NCI-H510A (cell line): ENCODE measurements around the gene EPOP.

Experiments used
- DNase-seq: peaks from one replicate; lab custom pipeline; 2025; lab: John Stamatoyannopoulos, UW

Gene EPOP

DNA sequence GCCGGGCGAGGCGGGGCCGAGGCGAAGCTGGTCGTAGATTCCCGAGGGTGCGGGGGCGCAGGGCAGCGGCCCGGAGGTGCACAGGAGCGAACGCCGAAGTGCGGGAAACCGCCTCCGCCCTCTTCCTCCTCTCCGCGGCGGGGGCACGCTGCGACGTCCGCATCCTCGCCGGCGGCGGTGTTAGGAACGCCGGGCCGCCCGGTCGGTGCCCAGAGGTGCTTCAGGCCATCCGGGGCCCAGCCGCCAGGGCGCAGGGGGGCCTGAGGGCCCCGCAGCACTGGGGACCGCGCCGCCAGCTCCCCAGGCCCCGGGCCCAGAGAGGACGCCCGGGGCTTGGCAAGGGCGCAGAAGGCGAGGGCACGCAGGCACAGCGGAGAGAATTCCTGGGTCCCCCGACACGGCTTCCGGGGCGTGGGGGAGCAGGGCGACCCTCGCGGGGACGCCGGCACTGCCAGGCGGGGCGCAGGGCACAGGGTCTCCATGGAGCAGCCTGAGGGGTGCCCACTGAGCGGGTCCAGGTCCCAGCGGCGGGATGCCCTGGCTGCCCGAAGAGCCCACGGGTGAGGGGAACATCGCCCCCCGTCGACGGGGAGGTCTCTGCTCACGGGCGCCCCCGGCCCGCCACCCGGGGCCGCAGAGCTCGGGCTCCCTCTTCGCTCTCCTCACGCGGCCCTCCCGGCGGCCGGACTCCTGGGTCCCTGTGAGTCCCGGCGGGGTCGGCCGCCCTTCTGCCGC lies 576 bp downstream of the EPOP start:
- DNase-seq = peak; percentile 14

DNA sequence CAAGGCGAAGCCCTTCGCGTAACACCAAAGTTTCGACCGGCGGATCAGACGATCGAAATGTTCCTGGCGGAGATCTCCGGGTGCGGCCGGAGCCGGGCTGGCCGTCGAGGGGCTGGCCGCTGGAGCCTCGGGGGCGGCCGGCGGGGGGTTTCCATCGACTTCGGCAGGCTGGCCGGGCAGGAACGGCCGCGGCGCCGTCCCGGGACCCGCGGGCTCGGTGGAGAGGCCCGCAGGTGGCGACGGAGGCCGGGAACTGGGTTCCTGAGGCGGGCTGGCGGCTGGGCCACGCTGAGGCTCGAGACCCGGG lies 1.1 kb downstream of the EPOP start:
- DNase-seq = no peak

DNA sequence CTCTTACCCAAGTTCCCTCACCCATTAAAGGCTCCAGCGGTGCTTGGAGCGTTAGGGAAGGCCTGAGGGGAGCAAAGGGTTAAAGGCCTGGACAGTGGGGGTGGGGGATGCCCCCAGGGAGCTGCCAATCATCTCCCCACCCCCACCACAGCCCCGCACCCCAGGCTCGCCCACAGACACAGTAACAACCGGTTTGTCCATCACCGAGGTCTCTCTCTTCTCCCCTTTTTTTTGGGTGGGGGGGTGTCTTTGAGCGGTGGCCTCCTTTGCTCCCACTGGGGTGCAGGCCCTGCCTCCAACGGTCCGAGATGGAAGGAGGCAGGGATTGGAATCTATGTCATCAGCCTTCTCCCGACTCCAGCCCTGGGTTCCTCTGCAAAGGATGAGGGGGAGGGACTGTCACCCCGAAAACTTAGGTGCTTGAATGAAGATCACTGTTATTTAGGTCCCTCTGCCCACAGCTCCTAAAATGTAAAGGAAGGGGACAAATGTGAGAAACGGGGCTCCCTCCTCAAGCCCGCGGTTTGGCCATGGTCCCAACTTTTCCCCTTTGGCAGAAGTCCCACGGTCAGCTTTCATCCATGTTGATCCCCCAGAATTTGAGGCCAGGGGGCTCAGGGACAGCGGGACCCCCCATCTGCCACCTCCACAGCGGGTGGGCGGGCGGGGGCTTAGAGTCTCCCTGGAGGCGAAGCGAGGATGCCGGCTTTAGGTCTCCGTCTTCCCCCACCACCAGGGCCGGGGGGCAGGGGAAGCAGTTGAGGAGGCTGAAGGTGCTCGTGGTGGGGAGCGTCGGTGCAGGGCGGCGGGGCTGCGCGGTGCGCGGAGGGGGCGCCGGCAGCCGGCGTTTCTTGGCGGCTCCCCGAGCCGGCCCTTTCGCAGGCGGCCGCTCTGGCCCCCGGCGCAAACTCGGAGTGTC lies 1.7 kb downstream of the EPOP start:
- no peak for DNase-seq

DNA sequence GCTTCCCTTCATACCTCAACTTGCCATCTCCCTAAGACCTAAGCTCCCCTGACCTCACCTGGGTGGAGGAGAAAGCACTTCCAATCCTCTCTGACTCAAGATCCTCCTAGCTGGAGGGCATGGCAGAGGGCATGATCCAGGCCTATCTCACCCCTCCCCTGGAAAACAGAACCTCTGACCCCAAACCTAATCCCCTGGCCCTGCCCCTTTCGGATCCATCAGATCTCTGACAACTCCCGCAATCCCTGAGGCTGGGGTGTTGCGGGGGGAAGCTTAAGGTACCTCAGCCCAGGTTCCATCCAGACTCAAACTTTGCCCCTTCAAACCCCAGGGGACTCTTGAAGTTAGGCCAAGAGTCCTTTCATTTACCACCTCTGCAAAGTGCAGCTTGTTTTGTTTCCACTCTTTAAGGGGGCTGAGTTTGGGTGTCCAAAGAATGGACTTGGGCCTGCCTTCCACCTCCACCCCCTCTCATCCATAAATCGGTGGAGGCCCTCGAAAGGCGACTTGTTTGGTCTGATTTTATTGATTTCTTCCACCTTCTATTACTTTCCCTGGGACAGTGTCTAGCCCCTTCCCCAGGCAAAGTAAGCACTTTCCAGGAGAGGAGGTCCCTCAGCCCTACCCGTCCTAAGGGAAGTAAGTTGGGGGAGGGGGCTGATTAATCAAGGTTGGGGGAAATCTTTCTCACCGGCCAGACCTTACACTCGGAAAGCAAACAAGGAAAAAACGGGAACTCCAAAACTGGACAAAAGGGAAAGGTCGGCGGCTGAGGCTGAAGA lies 2.6 kb downstream of the EPOP start:
- DNase-seq = no peak

DNA sequence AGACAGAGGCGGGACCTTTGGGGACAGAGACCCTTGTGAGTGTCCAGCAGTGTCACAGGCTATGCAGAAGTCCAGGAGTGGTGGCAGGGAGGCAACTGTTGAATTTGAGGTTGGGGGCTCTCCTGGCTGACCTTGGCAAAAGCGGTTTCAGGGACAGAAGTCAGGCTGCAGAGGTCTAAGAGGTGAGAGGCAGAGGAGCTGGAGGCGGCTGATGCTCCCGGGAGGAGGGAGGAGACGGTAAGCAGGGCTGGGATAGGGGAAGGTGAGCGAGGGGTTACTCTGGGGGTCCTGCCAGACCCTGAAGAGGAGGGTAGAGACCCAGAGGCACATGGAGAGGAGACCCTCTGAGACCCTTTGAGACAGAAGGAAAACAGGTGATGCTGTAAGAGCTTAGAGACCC lies 5.2 kb downstream of the EPOP start:
- DNase-seq = no peak

DNA sequence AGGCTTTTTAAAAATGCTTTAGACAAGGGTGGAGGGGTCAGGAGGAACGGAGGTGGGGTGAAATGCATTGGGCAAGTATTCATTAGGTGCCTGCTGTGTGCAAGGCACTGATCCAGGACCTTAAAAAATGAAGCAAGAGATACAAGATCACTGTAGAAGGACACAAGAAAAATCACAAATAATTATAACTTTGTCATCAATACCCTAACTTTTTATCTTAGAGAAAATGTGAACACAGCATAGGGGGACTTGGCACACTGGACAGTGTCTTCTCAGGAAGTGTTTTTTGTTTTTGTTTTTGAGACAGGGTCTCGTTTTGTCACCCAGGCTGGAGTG lies 7.0 kb downstream of the EPOP start:
- no peak for DNase-seq

DNA sequence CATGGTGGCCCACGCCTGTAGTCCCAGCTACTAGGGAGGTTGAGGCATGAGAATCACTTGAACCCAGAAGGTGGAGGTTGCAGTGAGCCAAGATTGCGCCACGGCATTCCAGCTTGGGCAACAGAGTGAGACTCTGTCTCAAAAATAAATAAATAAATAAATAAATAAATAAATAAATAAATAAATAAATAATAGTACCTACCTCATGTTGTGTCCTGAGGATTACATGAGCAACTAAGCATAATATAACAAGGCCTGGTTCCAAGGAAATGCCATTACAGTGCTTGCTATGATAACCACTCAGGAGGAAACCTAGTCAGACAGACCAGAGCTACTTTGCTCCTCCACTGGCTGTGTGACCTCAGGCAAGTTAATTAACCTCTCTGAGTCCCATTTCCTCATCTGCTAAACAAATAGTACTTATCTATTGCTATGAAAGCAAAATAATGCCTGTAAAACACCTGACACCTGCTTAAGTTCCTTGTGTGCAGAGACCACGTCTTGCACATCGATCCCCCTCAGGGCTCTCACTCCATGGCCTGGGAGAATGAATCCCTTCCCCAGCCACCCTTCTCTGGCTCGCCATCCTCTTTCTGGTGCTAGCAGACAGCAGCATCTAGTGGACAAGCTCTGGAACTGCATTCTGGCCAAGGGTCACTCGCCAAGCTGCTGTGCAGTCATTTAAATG lies 7.5 kb downstream of the EPOP start:
- DNase-seq = peak; percentile 7

DNA sequence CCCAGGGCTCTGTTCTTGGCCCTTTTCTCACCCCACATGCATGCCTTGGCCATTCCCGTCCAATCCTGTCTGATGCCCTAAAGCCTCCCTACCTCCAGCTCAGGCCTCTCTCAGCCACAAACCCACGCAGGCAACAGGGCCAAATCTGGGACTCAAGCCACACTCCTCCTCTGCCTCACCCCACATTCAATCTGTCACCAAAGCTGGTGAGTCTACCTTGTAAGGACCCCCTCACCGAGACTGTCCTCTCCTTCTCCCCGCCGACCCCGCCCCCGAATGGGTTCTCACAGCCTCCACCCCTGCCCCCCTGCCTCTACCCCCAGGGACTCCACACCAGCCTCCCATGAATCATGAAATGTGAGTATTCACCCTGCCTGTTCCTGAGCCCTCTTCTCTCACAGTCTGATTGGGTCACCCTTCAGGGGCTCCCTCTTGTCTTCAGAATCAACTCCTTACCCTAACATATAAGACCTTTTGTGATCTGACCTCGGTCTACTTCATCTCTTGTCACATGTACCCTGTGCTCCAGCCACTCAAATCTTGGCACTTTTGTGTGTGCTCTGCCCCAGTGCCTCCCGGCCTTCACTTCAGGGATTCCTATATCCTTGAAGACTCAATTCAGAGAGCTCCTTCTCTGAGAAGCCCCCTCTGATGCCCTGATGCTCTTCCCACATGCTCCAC lies 10.7 kb downstream of the EPOP start:
- no peak for DNase-seq

DNA sequence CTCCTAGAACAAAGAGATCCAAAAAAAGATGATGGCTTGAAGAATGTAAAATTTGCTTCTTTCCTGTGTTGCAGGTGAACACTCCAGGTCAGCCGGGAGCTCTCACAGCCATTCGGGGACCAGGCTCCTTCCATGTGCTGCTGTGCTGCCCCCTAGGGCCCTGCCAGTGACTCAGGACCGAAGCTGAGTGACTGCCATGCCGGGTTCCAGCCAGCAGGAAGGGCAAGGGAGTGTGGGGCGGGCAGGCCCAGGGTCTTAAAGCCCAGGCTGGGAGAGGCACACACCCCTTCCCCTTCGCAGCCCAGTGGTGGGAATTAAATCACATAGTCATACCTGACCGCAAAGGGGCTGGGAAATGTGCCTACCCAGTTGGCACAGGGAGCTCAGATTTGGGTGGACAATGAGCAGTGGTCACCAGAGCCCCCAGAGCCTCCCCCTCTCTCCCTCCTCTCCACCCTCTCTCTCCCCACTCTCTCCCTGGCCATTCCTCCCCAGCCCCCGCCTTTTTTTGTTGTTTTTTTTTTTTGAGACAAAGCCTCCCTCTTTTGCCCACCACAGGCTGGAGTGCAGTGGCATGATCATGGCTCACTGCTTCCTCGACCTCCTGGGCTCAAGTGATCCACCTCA lies 11.5 kb downstream of the EPOP start:
- peak; percentile 77 for DNase-seq

DNA sequence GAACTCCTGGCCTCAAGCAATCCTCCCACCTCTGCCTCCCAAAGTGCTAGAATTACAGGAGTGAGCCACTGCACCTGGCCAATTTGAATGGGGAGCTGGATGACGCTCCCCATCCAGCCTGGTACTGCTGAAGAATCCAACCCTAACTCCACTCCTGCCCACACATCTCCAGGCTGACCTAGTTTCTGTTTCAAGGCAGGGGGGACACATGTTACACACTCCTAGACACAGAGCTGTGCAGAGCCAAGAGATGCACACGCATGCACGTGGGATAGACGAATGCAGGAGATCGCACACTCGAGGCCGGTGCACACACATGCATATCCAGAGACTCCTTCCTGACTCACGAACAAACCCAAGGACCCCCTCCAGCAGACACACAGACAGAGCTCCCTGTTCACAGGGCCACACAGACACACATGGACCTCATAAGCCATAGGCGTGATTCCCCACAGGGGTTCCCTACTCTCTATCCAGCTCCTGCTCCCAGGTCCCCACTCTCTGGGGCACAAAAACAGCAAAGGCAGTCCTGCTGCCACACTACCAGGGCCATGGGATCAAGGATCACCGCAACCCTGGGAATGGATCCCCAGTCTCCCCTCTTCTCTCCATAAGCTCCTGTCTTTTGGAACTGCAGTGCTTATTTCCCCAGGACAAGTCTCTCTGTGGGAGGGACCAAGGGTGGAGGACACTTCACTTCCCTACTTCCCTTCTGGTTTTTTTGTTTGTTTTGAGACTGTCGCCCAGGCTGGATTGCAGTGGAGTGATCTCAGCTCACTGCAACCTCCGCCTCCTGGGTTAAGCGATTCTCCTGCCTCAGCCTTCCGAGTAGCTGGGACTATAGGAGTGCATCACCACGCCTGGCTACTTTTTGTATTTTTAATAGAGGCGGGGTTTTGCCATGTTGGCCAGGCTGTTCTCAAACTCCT lies 14.4 kb downstream of the EPOP start:
- DNase-seq = peak; percentile 28

DNA sequence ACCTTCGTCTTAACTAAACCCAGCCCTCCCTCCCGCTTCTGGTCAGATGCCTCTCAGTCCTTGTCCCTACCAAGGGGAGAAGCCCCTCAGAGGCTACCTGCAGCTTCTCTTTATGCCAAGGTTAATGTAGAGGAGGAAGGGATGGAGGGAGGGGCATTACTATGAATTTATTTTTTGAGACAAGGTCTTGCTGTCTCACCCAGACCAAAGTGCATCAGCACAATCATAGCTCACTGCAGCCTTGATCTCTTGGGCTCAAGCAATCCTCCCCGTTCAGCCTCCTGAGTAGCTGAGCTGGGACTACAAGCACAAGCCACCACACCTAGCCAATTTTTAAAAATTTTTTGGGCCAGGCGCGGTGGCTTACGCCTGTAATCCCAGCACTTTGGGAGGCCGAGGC lies 15.3 kb downstream of the EPOP start:
- DNase-seq = no peak

DNA sequence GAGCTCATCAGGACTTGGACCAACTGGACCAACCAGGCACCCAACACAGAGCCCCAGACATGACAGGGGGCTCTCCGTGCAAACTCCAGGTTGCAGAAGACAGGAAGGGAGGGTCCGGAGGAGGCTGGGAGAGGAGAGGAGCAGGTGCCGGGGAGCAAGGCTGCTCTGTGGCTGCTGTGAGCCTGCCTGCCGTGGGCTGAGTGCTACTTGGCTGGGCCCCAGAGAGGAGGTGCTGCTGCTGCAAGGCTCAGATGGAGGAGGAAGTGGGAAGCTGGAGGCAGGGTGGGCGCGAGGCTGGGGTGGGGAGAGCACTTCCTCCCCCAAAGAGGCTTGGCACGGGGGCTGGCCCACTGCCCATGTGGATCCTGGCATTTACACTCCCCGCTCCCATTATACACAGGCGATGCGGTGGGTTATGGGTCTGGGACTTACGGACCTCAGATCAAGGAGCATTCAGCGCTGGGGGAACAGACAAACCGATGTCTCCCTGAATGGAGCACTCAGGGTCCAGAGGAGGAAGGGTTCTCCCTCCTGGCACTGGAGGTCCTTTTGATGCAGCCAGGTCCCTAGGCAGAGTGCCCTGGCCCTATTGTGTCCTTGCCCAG lies 15.9 kb downstream of the EPOP start:
- no peak for DNase-seq

DNA sequence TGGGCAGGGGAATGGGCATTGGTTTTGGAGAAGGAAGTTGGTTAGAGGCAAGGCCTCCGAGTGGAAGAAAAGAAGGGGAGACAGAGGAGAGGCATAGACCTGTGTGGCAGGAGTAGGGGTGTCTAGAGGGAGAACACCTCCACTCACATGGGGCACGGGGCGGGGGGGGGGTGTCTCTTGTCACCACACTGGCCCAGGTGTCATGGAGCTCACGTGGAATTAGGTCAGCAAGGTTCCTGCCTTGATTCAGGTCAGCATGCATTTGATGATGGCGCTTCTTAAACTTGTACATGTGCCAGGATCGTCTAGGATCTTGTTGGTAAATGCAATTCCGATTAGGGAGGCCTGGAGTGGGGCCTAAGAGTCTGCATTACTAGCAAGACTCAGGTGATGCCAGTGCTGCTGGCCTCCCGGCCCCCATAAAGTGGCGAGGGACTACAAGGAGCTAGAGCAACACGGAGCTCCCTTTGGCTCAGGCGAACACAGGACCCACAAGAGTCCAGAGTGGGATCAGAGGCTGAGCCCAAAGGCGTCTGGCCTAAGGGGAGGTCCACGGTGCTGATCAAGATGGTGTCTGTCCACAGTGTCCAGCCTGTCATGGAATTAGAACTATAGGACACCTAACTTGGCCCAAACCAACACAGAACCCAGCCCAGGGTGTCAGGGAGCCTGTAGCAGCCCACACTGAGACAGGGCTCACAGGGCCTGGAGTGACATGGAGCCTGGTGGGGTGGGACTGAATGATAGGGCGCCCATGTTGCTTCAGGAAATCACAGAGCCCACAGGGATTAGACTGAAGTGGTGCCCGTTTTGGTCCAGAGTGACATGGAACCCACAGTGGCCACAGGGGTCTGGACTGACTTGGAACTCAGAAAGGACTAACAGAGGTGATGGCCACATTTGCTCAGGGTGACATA lies 16.7 kb downstream of the EPOP start:
- no peak for DNase-seq

DNA sequence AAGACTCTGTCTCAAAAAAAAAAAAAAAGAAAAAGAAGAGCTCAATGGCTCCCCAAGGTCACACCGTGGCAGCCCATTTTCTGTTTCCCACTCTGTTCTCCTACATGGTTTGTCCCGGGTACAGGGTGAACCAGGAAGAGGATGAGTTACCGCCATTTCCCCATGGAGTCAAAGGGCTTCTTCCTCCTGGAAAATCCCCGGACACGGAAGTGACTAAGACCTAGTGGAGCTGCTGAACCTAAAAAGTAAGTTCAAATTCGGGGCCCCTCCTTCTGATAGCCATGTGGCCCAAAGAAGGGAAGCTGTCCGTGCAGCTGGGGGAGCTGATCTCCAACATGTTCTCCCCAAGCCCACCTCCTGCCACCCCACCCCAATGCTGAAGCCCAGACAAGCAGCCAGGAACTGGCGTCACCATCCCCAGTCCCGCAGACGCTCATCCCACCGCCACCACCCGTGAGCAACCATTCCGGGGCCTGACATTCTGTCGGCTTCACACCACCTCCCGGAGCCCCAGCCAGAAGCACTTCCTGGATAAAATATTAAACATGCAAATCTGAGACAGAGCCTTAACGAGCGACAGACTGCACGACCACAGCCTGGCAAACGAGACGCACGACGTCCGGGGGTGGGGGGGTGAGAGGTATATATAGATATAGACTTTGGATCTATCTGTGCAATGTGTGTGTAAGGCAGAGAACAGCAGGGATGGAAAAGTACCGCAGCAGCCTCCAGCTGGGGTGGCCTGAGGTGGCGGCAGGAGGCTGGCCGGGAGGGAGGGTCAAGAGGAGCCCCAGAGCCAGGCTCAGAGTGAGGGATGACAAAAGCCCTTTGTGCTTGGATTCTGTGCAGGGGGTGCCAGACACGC lies 17.6 kb downstream of the EPOP start:
- no peak for DNase-seq

DNA sequence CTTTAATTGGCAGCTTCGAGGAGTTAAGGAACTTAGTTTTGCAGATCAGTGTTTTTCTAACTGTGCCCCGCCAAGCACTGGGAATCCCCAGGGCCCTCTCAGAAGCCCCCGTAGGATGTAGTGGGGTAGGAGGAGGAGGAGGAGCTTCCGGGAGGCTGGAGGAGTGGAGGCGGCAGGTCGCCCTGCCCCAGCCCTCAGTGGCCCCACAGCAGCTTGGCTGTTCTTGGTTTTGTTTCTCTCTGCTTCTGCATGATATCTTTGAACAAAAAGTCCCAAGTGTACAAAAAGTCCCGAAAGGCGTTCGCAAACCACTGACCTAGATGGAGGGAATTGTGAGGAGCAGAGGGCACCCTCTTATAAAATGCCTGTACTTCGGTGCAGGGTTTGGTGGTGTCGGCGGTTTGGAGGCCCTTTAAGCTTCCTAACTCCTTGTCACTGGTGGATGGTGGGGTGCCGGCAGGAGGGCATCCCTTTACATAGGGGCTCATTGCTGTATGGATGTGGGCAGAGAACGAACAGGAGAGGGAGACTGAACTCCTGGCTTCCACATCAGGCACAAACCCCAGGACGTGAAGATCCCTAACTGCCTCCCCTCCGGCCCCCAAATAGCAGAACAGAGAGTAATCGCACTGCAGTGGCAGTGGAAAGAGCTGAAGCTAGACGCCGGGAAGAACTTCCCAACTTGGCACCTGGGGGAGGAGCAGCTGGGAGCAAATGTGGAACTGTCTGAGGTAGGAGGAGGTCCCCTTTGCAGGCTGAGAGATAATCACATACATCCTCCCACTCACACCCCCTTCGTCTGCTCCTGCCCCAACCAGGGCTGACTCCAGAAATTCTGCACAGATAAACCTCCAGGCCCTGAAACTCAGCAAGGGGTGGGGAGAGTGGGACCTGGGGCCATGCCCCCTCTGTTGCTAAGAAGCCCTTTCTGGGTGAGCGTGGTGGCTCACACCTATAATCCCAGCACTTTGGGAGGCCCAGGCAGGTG lies 20.1 kb downstream of the EPOP start:
- DNase-seq = no peak

DNA sequence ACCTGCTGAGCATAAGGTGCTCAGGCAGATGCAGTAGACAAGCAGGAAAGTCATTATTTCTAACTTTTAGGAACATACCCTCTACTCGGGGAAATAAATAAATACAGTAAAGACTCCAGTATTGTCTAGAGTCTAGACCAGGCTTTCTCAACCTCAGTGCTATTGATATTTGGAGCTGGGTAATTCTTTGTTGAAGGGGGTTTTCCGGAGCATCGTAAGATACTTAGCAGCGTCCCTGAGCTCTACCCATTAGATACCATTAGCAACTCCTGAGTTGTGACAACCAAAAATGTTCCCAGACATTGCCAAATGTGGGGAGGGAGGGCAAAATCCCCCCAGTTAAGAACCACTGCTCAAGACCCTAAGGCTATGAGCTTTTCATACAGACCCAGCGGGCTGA lies 21.1 kb downstream of the EPOP start:
- DNase-seq = no peak
